Neural cell (in vitro differentiated cells): ENCODE data around the gene ASPA. TPM values are rescaled to one million over a fixed set of nuclear protein-coding genes. Genes with fewer than 3 reads are reported as not detected.

ENCODE experiments used
- H2AFZ ChIP-seq: fragments of 200-600, 300-800 bp; sonication (generic), shearing (Covaris generic); 2 replicates; pipeline ENCODE4 v1.6.0; 2014; ENCODE audit warnings: low read depth, mild to moderate bottlenecking, antibody characterized with exemption, low read length, moderate library complexity
- H3F3A ChIP-seq: fragments of 200-600 bp; shearing (Covaris generic); 2 replicates; pipeline ENCODE4 v1.6.1; 2016; ENCODE audit warnings: mild to moderate bottlenecking, moderate library complexity, mixed read lengths, antibody characterized with exemption, low read length; ENCODE audit not compliant: insufficient read depth, poor library complexity, severe bottlenecking
- H3K27ac ChIP-seq: fragments of 200-600, 300-800 bp; sonication (generic), shearing (Covaris generic); 2 replicates; pipeline ENCODE4 v1.5.1; 2014; ENCODE audit warnings: mild to moderate bottlenecking, low read length, moderate library complexity
- H3K27me3 ChIP-seq: fragments of 300-800, 200-600 bp; sonication (generic), shearing (Covaris generic); 2 replicates; pipeline ENCODE4 v1.6.0; 2014; ENCODE audit warnings: mild to moderate bottlenecking, low read depth, low read length, moderate library complexity; ENCODE audit not compliant: insufficient read depth
- H3K36me3 ChIP-seq: fragments of 300-800, 200-600 bp; sonication (generic), shearing (Covaris generic); 2 replicates; pipeline ENCODE4 v1.5.1; 2014; ENCODE audit warnings: mild to moderate bottlenecking, antibody characterized with exemption, low read length, moderate library complexity; ENCODE audit not compliant: insufficient read depth
- H3K4me2 ChIP-seq: fragments of 300-800, 200-600 bp; sonication (generic), shearing (Covaris generic); 2 replicates; pipeline ENCODE4 v1.6.0; 2014; ENCODE audit warnings: mild to moderate bottlenecking, low read length
- H3K4me3 ChIP-seq: fragments of 300-800, 200-600 bp; sonication (generic), shearing (Covaris generic); 2 replicates; pipeline ENCODE4 v1.5.1; 2014; ENCODE audit warnings: mild to moderate bottlenecking, low read length, moderate library complexity
- H3K79me2 ChIP-seq: fragments of 200-600 bp; shearing (Covaris generic); replicated peaks from 2 replicates; pipeline ENCODE4 v1.6.0; 2014; ENCODE audit warnings: mild to moderate bottlenecking, low read length, moderate library complexity; ENCODE audit not compliant: insufficient read depth
- H3K9ac ChIP-seq: fragments of 300-800, 200-600 bp; sonication (generic), shearing (Covaris generic); 2 replicates; pipeline ENCODE4 v1.6.1; 2016; ENCODE audit warnings: mild to moderate bottlenecking, low read length, mixed read lengths
- H3K9me2 ChIP-seq: fragments of 200-600 bp; shearing (Covaris generic); 2 replicates; pipeline ENCODE4 v1.6.1; 2016; ENCODE audit warnings: mild to moderate bottlenecking, low read length, mixed read lengths; ENCODE audit not compliant: insufficient read depth
- H3K9me3 ChIP-seq: fragments of 200-600, 300-800 bp; sonication (generic), shearing (Covaris generic); 2 replicates; pipeline ENCODE4 v1.6.1; 2016; ENCODE audit warnings: mild to moderate bottlenecking, mixed run types, low read length, moderate library complexity, mixed read lengths
- H4K20me1 ChIP-seq: fragments of 200-600 bp; shearing (Covaris generic); 2 replicates; pipeline ENCODE4 v1.6.1; 2016; ENCODE audit warnings: mild to moderate bottlenecking, mixed run types; ENCODE audit not compliant: insufficient read depth
- EP300 ChIP-seq: fragments of 450-650 bp; conservative IDR thresholded peaks from 2 replicates; pipeline ENCODE4 v1.6.1; 2014; ENCODE audit warnings: antibody characterized with exemption, mild to moderate bottlenecking, moderate library complexity; ENCODE audit not compliant: poor library complexity, severe bottlenecking
- EZH2 ChIP-seq: fragments of 200-600, 300-800 bp; shearing (Covaris generic), sonication (generic); IDR thresholded peaks from 2 replicates; pipeline ENCODE4 v1.6.1; 2014; ENCODE audit warnings: antibody characterized with exemption, low read length, borderline replicate concordance, mild to moderate bottlenecking; ENCODE audit not compliant: insufficient read depth, poor library complexity, severe bottlenecking
- MXI1 ChIP-seq: fragments of 450-650 bp; conservative IDR thresholded peaks from 2 replicates; pipeline ENCODE4 v1.6.1; 2014; ENCODE audit warnings: antibody characterized with exemption, mild to moderate bottlenecking; ENCODE audit not compliant: poor library complexity, severe bottlenecking
- POLR2AphosphoS5 ChIP-seq: IDR thresholded peaks from 2 replicates; pipeline ENCODE4 v1.6.1; 2012
- RAD21 ChIP-seq: fragments of 450-650 bp; conservative IDR thresholded peaks from 2 replicates; pipeline ENCODE4 v1.6.1; 2014; ENCODE audit warnings: antibody characterized with exemption, mild to moderate bottlenecking, moderate library complexity
- SMC3 ChIP-seq: fragments of 450-650 bp; conservative IDR thresholded peaks from 2 replicates; pipeline ENCODE4 v1.6.1; 2014; ENCODE audit warnings: antibody characterized with exemption, mild to moderate bottlenecking, moderate library complexity; ENCODE audit not compliant: poor library complexity
- TAF1 ChIP-seq: IDR thresholded peaks from 2 replicates; pipeline ENCODE4 v1.6.1; 2012; ENCODE audit warnings: low read depth
- polyA plus RNA-seq: library from polyadenylated mRNA; depleted of rRNA; stranded (reverse); fragments of >200 nt; gene quantifications from 2 replicates; pipeline ENCODE4 v1.2.3, GENCODE V29; 2014
- TF ChIP-seq, protein P1 (sequence below): fragments of 450-650 bp; IDR thresholded peaks from 2 replicates; pipeline ENCODE4 v1.5.1; 2014; ENCODE audit warnings: antibody characterized with exemption, mild to moderate bottlenecking, moderate library complexity; ENCODE audit not compliant: poor library complexity, severe bottlenecking
- TF ChIP-seq, protein P2 (sequence below): IDR thresholded peaks from 2 replicates; pipeline ENCODE4 v1.6.1; 2012; ENCODE audit warnings: borderline replicate concordance

Gene ASPA
- polyA plus RNA-seq, 1 donor from 2014 or later = 0.24 TPM

DNA sequence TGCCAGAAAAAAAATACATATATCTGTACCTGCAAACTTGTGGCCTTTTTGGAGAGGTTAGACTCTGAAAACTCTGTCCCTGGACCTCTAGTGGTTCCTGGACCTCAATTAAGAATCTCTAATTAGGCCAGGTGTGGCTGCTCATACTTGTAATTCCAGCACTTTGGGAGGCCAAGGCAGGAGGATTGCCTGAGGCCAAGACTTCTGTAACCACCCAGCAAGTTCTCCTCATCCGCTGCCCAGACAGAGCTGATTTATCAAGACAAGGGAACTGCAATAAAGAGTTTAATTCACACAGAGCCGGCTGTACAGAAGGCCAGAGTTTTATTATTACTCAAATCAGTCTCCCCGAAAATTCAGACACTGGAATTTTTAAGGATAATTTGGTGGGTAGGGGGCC, 4.2 kb downstream of the ASPA start:
- TF ChIP-seq TAF1 (no peak), EZH2 (no peak), SMC3 (no peak), EP300 (no peak), POLR2AphosphoS5 (no peak), MXI1 (no peak), RAD21 (no peak)
- TF ChIP-seq, protein P1, sequence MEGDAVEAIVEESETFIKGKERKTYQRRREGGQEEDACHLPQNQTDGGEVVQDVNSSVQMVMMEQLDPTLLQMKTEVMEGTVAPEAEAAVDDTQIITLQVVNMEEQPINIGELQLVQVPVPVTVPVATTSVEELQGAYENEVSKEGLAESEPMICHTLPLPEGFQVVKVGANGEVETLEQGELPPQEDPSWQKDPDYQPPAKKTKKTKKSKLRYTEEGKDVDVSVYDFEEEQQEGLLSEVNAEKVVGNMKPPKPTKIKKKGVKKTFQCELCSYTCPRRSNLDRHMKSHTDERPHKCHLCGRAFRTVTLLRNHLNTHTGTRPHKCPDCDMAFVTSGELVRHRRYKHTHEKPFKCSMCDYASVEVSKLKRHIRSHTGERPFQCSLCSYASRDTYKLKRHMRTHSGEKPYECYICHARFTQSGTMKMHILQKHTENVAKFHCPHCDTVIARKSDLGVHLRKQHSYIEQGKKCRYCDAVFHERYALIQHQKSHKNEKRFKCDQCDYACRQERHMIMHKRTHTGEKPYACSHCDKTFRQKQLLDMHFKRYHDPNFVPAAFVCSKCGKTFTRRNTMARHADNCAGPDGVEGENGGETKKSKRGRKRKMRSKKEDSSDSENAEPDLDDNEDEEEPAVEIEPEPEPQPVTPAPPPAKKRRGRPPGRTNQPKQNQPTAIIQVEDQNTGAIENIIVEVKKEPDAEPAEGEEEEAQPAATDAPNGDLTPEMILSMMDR = no peak
- TF ChIP-seq, protein P2, sequence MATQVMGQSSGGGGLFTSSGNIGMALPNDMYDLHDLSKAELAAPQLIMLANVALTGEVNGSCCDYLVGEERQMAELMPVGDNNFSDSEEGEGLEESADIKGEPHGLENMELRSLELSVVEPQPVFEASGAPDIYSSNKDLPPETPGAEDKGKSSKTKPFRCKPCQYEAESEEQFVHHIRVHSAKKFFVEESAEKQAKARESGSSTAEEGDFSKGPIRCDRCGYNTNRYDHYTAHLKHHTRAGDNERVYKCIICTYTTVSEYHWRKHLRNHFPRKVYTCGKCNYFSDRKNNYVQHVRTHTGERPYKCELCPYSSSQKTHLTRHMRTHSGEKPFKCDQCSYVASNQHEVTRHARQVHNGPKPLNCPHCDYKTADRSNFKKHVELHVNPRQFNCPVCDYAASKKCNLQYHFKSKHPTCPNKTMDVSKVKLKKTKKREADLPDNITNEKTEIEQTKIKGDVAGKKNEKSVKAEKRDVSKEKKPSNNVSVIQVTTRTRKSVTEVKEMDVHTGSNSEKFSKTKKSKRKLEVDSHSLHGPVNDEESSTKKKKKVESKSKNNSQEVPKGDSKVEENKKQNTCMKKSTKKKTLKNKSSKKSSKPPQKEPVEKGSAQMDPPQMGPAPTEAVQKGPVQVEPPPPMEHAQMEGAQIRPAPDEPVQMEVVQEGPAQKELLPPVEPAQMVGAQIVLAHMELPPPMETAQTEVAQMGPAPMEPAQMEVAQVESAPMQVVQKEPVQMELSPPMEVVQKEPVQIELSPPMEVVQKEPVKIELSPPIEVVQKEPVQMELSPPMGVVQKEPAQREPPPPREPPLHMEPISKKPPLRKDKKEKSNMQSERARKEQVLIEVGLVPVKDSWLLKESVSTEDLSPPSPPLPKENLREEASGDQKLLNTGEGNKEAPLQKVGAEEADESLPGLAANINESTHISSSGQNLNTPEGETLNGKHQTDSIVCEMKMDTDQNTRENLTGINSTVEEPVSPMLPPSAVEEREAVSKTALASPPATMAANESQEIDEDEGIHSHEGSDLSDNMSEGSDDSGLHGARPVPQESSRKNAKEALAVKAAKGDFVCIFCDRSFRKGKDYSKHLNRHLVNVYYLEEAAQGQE = no peak
- no peak overlapping the region for H2AFZ ChIP-seq
- no peaks in the 10 kb centered on the region for H3K36me3 ChIP-seq
- H3K27ac ChIP-seq = no peak overlapping the region
- H3K9ac ChIP-seq = no peak overlapping the region
- H3K4me2 ChIP-seq = no peak overlapping the region
- H3K9me2 ChIP-seq = no peaks in the 10 kb centered on the region
- H3F3A ChIP-seq = no peaks in the 10 kb centered on the region
- H3K9me3 ChIP-seq = no peaks in the 10 kb centered on the region
- no peaks in the 10 kb centered on the region for H3K79me2 ChIP-seq
- no peak overlapping the region for H3K4me3 ChIP-seq
- no peaks in the 10 kb centered on the region for H4K20me1 ChIP-seq
- no peaks in the 10 kb centered on the region for H3K27me3 ChIP-seq

DNA sequence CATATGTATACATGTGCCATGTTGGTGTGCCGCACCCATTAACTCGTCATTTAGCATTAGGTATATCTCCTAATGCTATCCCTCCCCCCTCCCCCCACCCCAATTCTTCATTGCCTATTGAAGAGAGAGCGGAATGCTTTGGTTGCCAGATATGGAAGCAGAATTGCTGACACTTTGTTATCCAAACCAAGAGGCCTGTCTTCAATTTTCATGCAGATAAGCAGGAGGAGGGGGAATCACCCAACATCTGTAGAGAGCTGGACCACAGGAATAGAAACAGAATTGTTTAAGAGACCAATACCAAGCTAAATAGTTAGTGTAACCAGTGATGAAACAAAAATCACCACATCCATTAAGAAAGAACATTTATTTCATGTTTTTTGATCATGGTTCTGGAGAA, 7.1 kb downstream of the ASPA start:
- H3K79me2 ChIP-seq = no peaks in the 10 kb centered on the region
- H2AFZ ChIP-seq = no peak overlapping the region
- H4K20me1 ChIP-seq = no peaks in the 10 kb centered on the region
- no peaks in the 10 kb centered on the region for H3K9me2 ChIP-seq
- H3K9me3 ChIP-seq = no peaks in the 10 kb centered on the region
- H3K4me2 ChIP-seq = no peak overlapping the region
- H3K27me3 ChIP-seq = no peaks in the 10 kb centered on the region
- no peak overlapping the region for H3K9ac ChIP-seq
- no peak overlapping the region for H3K4me3 ChIP-seq
- H3F3A ChIP-seq = no peaks in the 10 kb centered on the region
- TF ChIP-seq, protein P1 = no peak
- TF ChIP-seq POLR2AphosphoS5 (no peak), RAD21 (no peak), TAF1 (no peak), EZH2 (no peak), MXI1 (no peak), EP300 (no peak), SMC3 (no peak)
- TF ChIP-seq, protein P2 = no peak
- H3K36me3 ChIP-seq = no peaks in the 10 kb centered on the region
- H3K27ac ChIP-seq = no peak overlapping the region
